H1 (cell line): ENCODE results near the gene BGN.

Source experiments
- BCL11A ChIP-seq, 2 experiments: IDR thresholded peaks; one replicate each; pipeline ENCODE4 v1.6.1; 2011; ENCODE audit warnings: low read depth in 2 of 2, low read length in 2 of 2, mild to moderate bottlenecking in 2 of 2
- EP300 ChIP-seq, 2 experiments: IDR thresholded peaks; 1 replicate in 1 of 2; 2 replicates in 1 of 2; pipeline ENCODE4 v1.6.1; 2011 to 2012; ENCODE audit warnings: low read depth in 2 of 2, low read length in 2 of 2, mild to moderate bottlenecking in 2 of 2, borderline replicate concordance in 1 of 2, inconsistent platforms in 1 of 2, moderate library complexity in 1 of 2
- JUN ChIP-seq: IDR thresholded peaks from 2 replicates; pipeline ENCODE4 v1.6.1; 2011; ENCODE audit warnings: low read depth, mild to moderate bottlenecking, improper control_type of control experiment, low read length
- MAFK ChIP-seq: IDR thresholded peaks from 2 replicates; pipeline ENCODE4 v1.6.1; 2012; ENCODE audit warnings: low read depth, mild to moderate bottlenecking, improper control_type of control experiment, low read length
- NRF1 ChIP-seq: IDR thresholded peaks from 2 replicates; pipeline ENCODE4 v1.6.1; 2011; ENCODE audit warnings: mild to moderate bottlenecking, low read depth, low read length, improper control_type of control experiment
- PHF8 ChIP-seq: fragments of 200-600 bp; sonication (generic); conservative IDR thresholded peaks from 2 replicates; pipeline ENCODE4 v1.7.1; 2012; ENCODE audit warnings: low read depth, mild to moderate bottlenecking, inconsistent platforms, low read length, moderate library complexity
- SP1 ChIP-seq: IDR thresholded peaks from 2 replicates; pipeline ENCODE4 v1.6.1; 2011; ENCODE audit warnings: low read depth, low read length
- SP2 ChIP-seq: IDR thresholded peaks from 2 replicates; pipeline ENCODE4 v1.6.1; 2012; ENCODE audit warnings: mild to moderate bottlenecking, low read length, inconsistent platforms
- TF ChIP-seq, protein P1 (sequence below), 3 experiments: IDR thresholded peaks; 1 replicate in 2 of 3; 2 replicates in 1 of 3; pipeline versions ENCODE4 v1.5.1 to v1.6.1; 2011; ENCODE audit warnings: low read length in 3 of 3, mild to moderate bottlenecking in 3 of 3, inconsistent platforms in 2 of 3, low read depth in 1 of 3, moderate library complexity in 1 of 3; ENCODE audit not compliant: insufficient read depth in 1 of 3; ENCODE audit errors: control extremely low read depth in 1 of 3
- TF ChIP-seq, protein P2 (sequence below): fragments of 300-600 bp; sonication (generic); IDR thresholded peaks from 2 replicates; pipeline ENCODE4 v1.7.1; 2012; ENCODE audit warnings: low read length, moderate library complexity, mild to moderate bottlenecking, inconsistent platforms; ENCODE audit not compliant: insufficient replicate concordance
- TF ChIP-seq, protein P3 (sequence below): IDR thresholded peaks from 2 replicates; pipeline ENCODE4 v1.6.1; 2012; ENCODE audit warnings: low read length, inconsistent platforms

DNA sequence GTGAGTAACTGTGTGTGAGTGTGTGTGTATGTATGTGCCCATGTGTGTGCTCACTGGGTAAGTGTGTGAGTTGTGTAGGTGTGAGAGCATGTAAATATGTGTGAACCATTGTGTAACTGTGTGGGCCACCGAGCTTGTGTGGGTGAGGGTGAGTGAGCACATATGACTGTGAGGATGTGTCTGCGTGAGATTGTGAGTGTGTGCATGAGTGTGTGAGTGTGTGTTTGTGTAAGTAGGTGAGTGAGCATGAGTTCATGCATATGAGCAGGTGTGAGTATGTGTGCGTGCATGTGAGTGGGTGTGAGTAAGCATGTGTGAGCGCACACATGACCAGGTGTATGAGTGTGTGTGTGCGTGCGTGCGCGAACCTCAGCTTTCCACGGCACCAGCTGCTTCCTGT, 21.3 kb downstream of the BGN start:
- TF ChIP-seq SP2 (no peak), NRF1 (no peak), PHF8 (no peak), SP1 (no peak), BCL11A (IDR thresholded peaks at IDR 0.05; ENCODE audit: low read depth in 2 of 2, low read length in 2 of 2) (no peak), EP300 (IDR thresholded peaks at IDR 0.05; ENCODE audit: borderline replicate concordance in 1 of 2, low read depth in 2 of 2, low read length in 2 of 2) (no peak), JUN (no peak), MAFK (no peak)
- TF ChIP-seq, protein P1, sequence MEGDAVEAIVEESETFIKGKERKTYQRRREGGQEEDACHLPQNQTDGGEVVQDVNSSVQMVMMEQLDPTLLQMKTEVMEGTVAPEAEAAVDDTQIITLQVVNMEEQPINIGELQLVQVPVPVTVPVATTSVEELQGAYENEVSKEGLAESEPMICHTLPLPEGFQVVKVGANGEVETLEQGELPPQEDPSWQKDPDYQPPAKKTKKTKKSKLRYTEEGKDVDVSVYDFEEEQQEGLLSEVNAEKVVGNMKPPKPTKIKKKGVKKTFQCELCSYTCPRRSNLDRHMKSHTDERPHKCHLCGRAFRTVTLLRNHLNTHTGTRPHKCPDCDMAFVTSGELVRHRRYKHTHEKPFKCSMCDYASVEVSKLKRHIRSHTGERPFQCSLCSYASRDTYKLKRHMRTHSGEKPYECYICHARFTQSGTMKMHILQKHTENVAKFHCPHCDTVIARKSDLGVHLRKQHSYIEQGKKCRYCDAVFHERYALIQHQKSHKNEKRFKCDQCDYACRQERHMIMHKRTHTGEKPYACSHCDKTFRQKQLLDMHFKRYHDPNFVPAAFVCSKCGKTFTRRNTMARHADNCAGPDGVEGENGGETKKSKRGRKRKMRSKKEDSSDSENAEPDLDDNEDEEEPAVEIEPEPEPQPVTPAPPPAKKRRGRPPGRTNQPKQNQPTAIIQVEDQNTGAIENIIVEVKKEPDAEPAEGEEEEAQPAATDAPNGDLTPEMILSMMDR (IDR thresholded peaks at IDR 0.05; ENCODE audit: control extremely low read depth in 1 of 3, insufficient read depth in 1 of 3, low read depth in 1 of 3, low read length in 3 of 3) = no peak
- TF ChIP-seq, protein P2, sequence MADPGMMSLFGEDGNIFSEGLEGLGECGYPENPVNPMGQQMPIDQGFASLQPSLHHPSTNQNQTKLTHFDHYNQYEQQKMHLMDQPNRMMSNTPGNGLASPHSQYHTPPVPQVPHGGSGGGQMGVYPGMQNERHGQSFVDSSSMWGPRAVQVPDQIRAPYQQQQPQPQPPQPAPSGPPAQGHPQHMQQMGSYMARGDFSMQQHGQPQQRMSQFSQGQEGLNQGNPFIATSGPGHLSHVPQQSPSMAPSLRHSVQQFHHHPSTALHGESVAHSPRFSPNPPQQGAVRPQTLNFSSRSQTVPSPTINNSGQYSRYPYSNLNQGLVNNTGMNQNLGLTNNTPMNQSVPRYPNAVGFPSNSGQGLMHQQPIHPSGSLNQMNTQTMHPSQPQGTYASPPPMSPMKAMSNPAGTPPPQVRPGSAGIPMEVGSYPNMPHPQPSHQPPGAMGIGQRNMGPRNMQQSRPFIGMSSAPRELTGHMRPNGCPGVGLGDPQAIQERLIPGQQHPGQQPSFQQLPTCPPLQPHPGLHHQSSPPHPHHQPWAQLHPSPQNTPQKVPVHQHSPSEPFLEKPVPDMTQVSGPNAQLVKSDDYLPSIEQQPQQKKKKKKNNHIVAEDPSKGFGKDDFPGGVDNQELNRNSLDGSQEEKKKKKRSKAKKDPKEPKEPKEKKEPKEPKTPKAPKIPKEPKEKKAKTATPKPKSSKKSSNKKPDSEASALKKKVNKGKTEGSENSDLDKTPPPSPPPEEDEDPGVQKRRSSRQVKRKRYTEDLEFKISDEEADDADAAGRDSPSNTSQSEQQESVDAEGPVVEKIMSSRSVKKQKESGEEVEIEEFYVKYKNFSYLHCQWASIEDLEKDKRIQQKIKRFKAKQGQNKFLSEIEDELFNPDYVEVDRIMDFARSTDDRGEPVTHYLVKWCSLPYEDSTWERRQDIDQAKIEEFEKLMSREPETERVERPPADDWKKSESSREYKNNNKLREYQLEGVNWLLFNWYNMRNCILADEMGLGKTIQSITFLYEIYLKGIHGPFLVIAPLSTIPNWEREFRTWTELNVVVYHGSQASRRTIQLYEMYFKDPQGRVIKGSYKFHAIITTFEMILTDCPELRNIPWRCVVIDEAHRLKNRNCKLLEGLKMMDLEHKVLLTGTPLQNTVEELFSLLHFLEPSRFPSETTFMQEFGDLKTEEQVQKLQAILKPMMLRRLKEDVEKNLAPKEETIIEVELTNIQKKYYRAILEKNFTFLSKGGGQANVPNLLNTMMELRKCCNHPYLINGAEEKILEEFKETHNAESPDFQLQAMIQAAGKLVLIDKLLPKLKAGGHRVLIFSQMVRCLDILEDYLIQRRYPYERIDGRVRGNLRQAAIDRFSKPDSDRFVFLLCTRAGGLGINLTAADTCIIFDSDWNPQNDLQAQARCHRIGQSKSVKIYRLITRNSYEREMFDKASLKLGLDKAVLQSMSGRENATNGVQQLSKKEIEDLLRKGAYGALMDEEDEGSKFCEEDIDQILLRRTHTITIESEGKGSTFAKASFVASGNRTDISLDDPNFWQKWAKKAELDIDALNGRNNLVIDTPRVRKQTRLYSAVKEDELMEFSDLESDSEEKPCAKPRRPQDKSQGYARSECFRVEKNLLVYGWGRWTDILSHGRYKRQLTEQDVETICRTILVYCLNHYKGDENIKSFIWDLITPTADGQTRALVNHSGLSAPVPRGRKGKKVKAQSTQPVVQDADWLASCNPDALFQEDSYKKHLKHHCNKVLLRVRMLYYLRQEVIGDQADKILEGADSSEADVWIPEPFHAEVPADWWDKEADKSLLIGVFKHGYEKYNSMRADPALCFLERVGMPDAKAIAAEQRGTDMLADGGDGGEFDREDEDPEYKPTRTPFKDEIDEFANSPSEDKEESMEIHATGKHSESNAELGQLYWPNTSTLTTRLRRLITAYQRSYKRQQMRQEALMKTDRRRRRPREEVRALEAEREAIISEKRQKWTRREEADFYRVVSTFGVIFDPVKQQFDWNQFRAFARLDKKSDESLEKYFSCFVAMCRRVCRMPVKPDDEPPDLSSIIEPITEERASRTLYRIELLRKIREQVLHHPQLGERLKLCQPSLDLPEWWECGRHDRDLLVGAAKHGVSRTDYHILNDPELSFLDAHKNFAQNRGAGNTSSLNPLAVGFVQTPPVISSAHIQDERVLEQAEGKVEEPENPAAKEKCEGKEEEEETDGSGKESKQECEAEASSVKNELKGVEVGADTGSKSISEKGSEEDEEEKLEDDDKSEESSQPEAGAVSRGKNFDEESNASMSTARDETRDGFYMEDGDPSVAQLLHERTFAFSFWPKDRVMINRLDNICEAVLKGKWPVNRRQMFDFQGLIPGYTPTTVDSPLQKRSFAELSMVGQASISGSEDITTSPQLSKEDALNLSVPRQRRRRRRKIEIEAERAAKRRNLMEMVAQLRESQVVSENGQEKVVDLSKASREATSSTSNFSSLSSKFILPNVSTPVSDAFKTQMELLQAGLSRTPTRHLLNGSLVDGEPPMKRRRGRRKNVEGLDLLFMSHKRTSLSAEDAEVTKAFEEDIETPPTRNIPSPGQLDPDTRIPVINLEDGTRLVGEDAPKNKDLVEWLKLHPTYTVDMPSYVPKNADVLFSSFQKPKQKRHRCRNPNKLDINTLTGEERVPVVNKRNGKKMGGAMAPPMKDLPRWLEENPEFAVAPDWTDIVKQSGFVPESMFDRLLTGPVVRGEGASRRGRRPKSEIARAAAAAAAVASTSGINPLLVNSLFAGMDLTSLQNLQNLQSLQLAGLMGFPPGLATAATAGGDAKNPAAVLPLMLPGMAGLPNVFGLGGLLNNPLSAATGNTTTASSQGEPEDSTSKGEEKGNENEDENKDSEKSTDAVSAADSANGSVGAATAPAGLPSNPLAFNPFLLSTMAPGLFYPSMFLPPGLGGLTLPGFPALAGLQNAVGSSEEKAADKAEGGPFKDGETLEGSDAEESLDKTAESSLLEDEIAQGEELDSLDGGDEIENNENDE = no peak
- TF ChIP-seq, protein P3, sequence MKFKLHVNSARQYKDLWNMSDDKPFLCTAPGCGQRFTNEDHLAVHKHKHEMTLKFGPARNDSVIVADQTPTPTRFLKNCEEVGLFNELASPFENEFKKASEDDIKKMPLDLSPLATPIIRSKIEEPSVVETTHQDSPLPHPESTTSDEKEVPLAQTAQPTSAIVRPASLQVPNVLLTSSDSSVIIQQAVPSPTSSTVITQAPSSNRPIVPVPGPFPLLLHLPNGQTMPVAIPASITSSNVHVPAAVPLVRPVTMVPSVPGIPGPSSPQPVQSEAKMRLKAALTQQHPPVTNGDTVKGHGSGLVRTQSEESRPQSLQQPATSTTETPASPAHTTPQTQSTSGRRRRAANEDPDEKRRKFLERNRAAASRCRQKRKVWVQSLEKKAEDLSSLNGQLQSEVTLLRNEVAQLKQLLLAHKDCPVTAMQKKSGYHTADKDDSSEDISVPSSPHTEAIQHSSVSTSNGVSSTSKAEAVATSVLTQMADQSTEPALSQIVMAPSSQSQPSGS = no peak
